HepG2 (cell line): ENCODE measurements around the gene NCOA7. TPM values are rescaled to one million over a fixed set of nuclear protein-coding genes. Genes with fewer than 3 reads are reported as not detected.

ENCODE experiments used
- ATAD3A ChIP-seq: sonication (generic); formaldehyde crosslinking; IDR thresholded peaks from 2 replicates; pipeline ENCODE4 v1.4.0; 2020; ENCODE audit warnings: missing genetic modification reagents
- CBFB ChIP-seq: sonication (generic); formaldehyde crosslinking; IDR thresholded peaks from 2 replicates; pipeline ENCODE4 v1.4.0; 2020; ENCODE audit warnings: missing genetic modification reagents
- FIP1L1 ChIP-seq: fragments of 200-400 bp; formaldehyde crosslinking; IDR thresholded peaks from 2 replicates; pipeline ENCODE4 v1.6.1; 2018; ENCODE audit warnings: low read depth, mild to moderate bottlenecking, low read length, moderate library complexity, borderline replicate concordance; ENCODE audit not compliant: insufficient read depth
- FOXA1 ChIP-seq, 2 experiments: fragments of 450-650 bp in 1 of 2; sonication (generic) in 1 of 2; formaldehyde crosslinking in 1 of 2; IDR thresholded peaks; 2 replicates each; pipeline versions ENCODE4 v1.4.0 to v1.6.1; 2016 to 2020; ENCODE audit warnings: missing genetic modification reagents in 1 of 2
- FOXA3 ChIP-seq: IDR thresholded peaks from 2 replicates; pipeline ENCODE4 v1.6.1; 2016; ENCODE audit warnings: missing genetic modification reagents, missing compliant biosample characterization
- ISL2 ChIP-seq: sonication (generic); formaldehyde crosslinking; IDR thresholded peaks from 2 replicates; pipeline ENCODE4 v1.5.0; 2020; ENCODE audit warnings: missing genetic modification reagents
- MAFK ChIP-seq, 2 experiments: IDR thresholded peaks in 1 of 2; conservative IDR thresholded peaks in 1 of 2; 2 replicates each; pipeline ENCODE4 v1.6.1; 2011; ENCODE audit warnings: improper control_type of control experiment in 2 of 2, low read length in 2 of 2
- MEF2D ChIP-seq: sonication (generic); formaldehyde crosslinking; IDR thresholded peaks from 2 replicates; pipeline ENCODE4 v1.5.1; 2020; ENCODE audit warnings: mild to moderate bottlenecking, missing genetic modification reagents
- NBN ChIP-seq: fragments of 450-650 bp; conservative IDR thresholded peaks from 2 replicates; pipeline ENCODE4 v1.6.1; 2017
- NFYC ChIP-seq: IDR thresholded peaks from 2 replicates; pipeline ENCODE4 v1.6.1; 2016; ENCODE audit warnings: missing genetic modification reagents, missing compliant biosample characterization
- PCBP1 ChIP-seq: fragments of 200-400 bp; formaldehyde crosslinking; IDR thresholded peaks from 2 replicates; pipeline ENCODE4 v1.6.1; 2017; ENCODE audit warnings: mild to moderate bottlenecking, low read depth, low read length, borderline replicate concordance
- PRDM4 ChIP-seq: sonication (generic); formaldehyde crosslinking; IDR thresholded peaks from 2 replicates; pipeline ENCODE4 v1.9.0; 2021; ENCODE audit warnings: missing genetic modification reagents, borderline replicate concordance
- SMC3 ChIP-seq: IDR thresholded peaks from 2 replicates; pipeline ENCODE4 v1.6.1; 2011; ENCODE audit warnings: low read length, improper control_type of control experiment
- TCF7 ChIP-seq: sonication (generic); IDR thresholded peaks from 2 replicates; pipeline ENCODE4 v1.6.1; 2016; ENCODE audit warnings: antibody characterized with exemption, low read depth
- U2AF1 ChIP-seq: fragments of 200-400 bp; formaldehyde crosslinking; optimal IDR thresholded peaks from 2 replicates; pipeline ENCODE3; 2017; ENCODE audit warnings: mild to moderate bottlenecking, low read depth, low read length
- YY1 ChIP-seq: IDR thresholded peaks from 2 replicates; pipeline ENCODE4 v1.6.1; 2011; ENCODE audit warnings: low read length, low read depth, moderate library complexity, mild to moderate bottlenecking; ENCODE audit not compliant: insufficient read depth, insufficient replicate concordance
- ZBTB1 ChIP-seq: sonication (generic); formaldehyde crosslinking; IDR thresholded peaks from 2 replicates; pipeline ENCODE4 v1.4.0; 2020; ENCODE audit warnings: missing genetic modification reagents, borderline replicate concordance
- ZBTB20 ChIP-seq: sonication (generic); formaldehyde crosslinking; IDR thresholded peaks from 2 replicates; pipeline ENCODE4 v1.8.1; 2023; ENCODE audit warnings: missing genetic modification reagents, low read depth, mild to moderate bottlenecking, borderline replicate concordance
- ZGPAT ChIP-seq: IDR thresholded peaks from 2 replicates; pipeline ENCODE4 v1.6.1; 2016; ENCODE audit warnings: mild to moderate bottlenecking
- ZMAT5 ChIP-seq: sonication (generic); formaldehyde crosslinking; IDR thresholded peaks from 2 replicates; pipeline ENCODE4 v1.5.0; 2020; ENCODE audit warnings: mild to moderate bottlenecking, low read depth, missing genetic modification reagents, borderline replicate concordance
- ZNF34 ChIP-seq: sonication (generic); formaldehyde crosslinking; IDR thresholded peaks from 2 replicates; pipeline ENCODE4 v1.4.0; 2020; ENCODE audit warnings: mild to moderate bottlenecking, missing genetic modification reagents, borderline replicate concordance
- ZNF550 ChIP-seq: sonication (generic); formaldehyde crosslinking; IDR thresholded peaks from 2 replicates; pipeline ENCODE4 v1.4.0; 2020; ENCODE audit warnings: mild to moderate bottlenecking, missing genetic modification reagents, borderline replicate concordance
- ZNF574 ChIP-seq: sonication (generic); formaldehyde crosslinking; IDR thresholded peaks from 2 replicates; pipeline ENCODE4 v1.4.0; 2020; ENCODE audit warnings: missing genetic modification reagents
- polyA plus RNA-seq, 8 experiments: library from polyadenylated mRNA; depleted of rRNA in 3 of 8; stranded (reverse) in 7 of 8; unstranded in 1 of 8; fragments of >200 nt; fragmentation: Illumina TruSeq in 4 of 8; extraction: Trizol in 4 of 8; gene quantifications; 2 replicates each; pipeline versions ENCODE4 v1.2.1 to v1.2.3, GENCODE V29; 2011 to 2016; ENCODE audit warnings: low read depth in 4 of 8, missing spikeins in 1 of 8, mixed read lengths in 1 of 8; ENCODE audit not compliant: insufficient read depth in 1 of 8
- total RNA-seq, 5 experiments: library from RNA; depleted of rRNA; stranded (reverse); fragments of >200 nt; fragmentation: Illumina TruSeq; extraction: Trizol; gene quantifications; 2 replicates each; pipeline ENCODE4 v1.2.3, GENCODE V29; 2016; ENCODE audit warnings: low read depth in 1 of 5

Gene NCOA7
- total and polyA plus RNA-seq, 2 of the 13 experiments (the other 11 are each of a cell fraction or from before 2014, with no cell fraction given), result 13.6 to 20.8 TPM

- TF ChIP-seq MEF2D (CRISPR knock-in tag) (0 out of 2 replicates have a peak, but pooled peaks have one; percentile 40), TCF7 (no peak), FOXA3 (CRISPR knock-in tag) (peak; percentile 9; the same call in 1 of the 2 replicates), NBN (no peak), NFYC (CRISPR knock-in tag) (no peak), ZBTB20 (CRISPR knock-in tag) (no peak), SMC3 (peak; percentile 94), ZMAT5 (CRISPR knock-in tag) (no peak), PRDM4 (CRISPR knock-in tag) (no peak), MAFK (conservative IDR thresholded peaks at IDR 0.05 in 1 of 2, IDR thresholded peaks at IDR 0.05 in 1 of 2; ENCODE audit: low read length in 2 of 2) (no peak), ATAD3A (CRISPR knock-in tag) (no peak), FOXA1 (IDR thresholded peaks at IDR 0.05) (no peak), FOXA1 (CRISPR knock-in tag; IDR thresholded peaks at IDR 0.05) (no peak), CBFB (CRISPR knock-in tag) (no peak), U2AF1 (no peak), YY1 (peak; percentile 22), ZNF550 (no peak), ISL2 (CRISPR knock-in tag) (no peak), PCBP1 (no peak), ZNF34 (CRISPR knock-in tag) (no peak), ZBTB1 (CRISPR knock-in tag) (no peak), FIP1L1 (no peak), ZGPAT (no peak), ZNF574 (peak; percentile 65)
These were observed 67.9 kb downstream of the NCOA7 start (continued) for GRCh38 chr6:125858427-125859320.
